H1 (cell line): Measurements from ENCODE around the gene GFY. TPM values are rescaled to one million over a fixed set of nuclear protein-coding genes. Genes with fewer than 3 reads are reported as not detected.

Source experiments
- BACH1 ChIP-seq: IDR thresholded peaks from 2 replicates; pipeline ENCODE4 v1.6.1; 2012; ENCODE audit warnings: low read length, improper control_type of control experiment
- CHD2 ChIP-seq: IDR thresholded peaks from 2 replicates; pipeline ENCODE4 v1.6.1; 2012; ENCODE audit warnings: low read length, improper control_type of control experiment
- CTBP2 ChIP-seq: IDR thresholded peaks from 2 replicates; pipeline ENCODE4 v1.7.0; 2011; ENCODE audit warnings: borderline replicate concordance, mild to moderate bottlenecking, moderate library complexity, mixed read lengths, low read length; ENCODE audit not compliant: insufficient read depth, insufficient read length
- NANOG ChIP-seq: IDR thresholded peaks from 2 replicates; pipeline ENCODE4 v1.6.1; 2011; ENCODE audit warnings: low read length, low read depth, mild to moderate bottlenecking, inconsistent platforms; ENCODE audit not compliant: insufficient read depth, poor library complexity, severe bottlenecking
- SIRT6 ChIP-seq: IDR thresholded peaks from one replicate; pipeline ENCODE4 v1.7.1; 2012; ENCODE audit warnings: low read length, inconsistent platforms
- SIX5 ChIP-seq: IDR thresholded peaks from 2 replicates; pipeline ENCODE4 v1.6.1; 2011; ENCODE audit warnings: mild to moderate bottlenecking, low read depth, low read length
- SP2 ChIP-seq: IDR thresholded peaks from 2 replicates; pipeline ENCODE4 v1.6.1; 2012; ENCODE audit warnings: mild to moderate bottlenecking, low read length, inconsistent platforms
- TBP ChIP-seq: IDR thresholded peaks from 2 replicates; pipeline ENCODE4 v1.6.1; 2011; ENCODE audit warnings: low read depth, low read length, improper control_type of control experiment
- polyA plus RNA-seq, 7 experiments: library from polyadenylated mRNA; depleted of rRNA in 3 of 7; stranded (reverse) in 5 of 7; unstranded in 2 of 7; fragments of >200 nt in 5 of 7; fragments of 200-250 nt in 2 of 7; gene quantifications; 1 replicate in 5 of 7; 2 replicates in 1 of 7; 4 replicates in 1 of 7; pipeline versions ENCODE4 v1.2.1 to v1.2.3, GENCODE V29; 2011 to 2013; ENCODE audit warnings: missing spikeins in 2 of 7, mixed read lengths in 2 of 7
- total RNA-seq: library from RNA; stranded (reverse); fragmentation: NEBNext Ultra II Directional; extraction: Animal tissue kit (Norgen Biotek cat#: 25700); gene quantifications from 2 replicates; pipeline ENCODE4 v1.2.1, GENCODE V29; 2021
- TF ChIP-seq, protein P1 (sequence below), 3 experiments: IDR thresholded peaks; 1 replicate in 2 of 3; 2 replicates in 1 of 3; pipeline versions ENCODE4 v1.5.1 to v1.6.1; 2011; ENCODE audit warnings: low read length in 3 of 3, mild to moderate bottlenecking in 3 of 3, inconsistent platforms in 2 of 3, low read depth in 1 of 3, moderate library complexity in 1 of 3; ENCODE audit not compliant: insufficient read depth in 1 of 3; ENCODE audit errors: control extremely low read depth in 1 of 3
- TF ChIP-seq, protein P2 (sequence below): IDR thresholded peaks from 2 replicates; pipeline ENCODE4 v1.6.1; 2011; ENCODE audit warnings: low read depth, mild to moderate bottlenecking, low read length; ENCODE audit not compliant: insufficient read depth
- TF ChIP-seq, protein P3 (sequence below): IDR thresholded peaks from 2 replicates; pipeline ENCODE4 v1.6.1; 2012; ENCODE audit warnings: inconsistent platforms

GFY gene
- total and polyA plus RNA-seq, 2 of the 8 experiments (the other 6 are each of a cell fraction or from before 2014, with no cell fraction given), result 0.68 to 0.93 TPM

DNA sequence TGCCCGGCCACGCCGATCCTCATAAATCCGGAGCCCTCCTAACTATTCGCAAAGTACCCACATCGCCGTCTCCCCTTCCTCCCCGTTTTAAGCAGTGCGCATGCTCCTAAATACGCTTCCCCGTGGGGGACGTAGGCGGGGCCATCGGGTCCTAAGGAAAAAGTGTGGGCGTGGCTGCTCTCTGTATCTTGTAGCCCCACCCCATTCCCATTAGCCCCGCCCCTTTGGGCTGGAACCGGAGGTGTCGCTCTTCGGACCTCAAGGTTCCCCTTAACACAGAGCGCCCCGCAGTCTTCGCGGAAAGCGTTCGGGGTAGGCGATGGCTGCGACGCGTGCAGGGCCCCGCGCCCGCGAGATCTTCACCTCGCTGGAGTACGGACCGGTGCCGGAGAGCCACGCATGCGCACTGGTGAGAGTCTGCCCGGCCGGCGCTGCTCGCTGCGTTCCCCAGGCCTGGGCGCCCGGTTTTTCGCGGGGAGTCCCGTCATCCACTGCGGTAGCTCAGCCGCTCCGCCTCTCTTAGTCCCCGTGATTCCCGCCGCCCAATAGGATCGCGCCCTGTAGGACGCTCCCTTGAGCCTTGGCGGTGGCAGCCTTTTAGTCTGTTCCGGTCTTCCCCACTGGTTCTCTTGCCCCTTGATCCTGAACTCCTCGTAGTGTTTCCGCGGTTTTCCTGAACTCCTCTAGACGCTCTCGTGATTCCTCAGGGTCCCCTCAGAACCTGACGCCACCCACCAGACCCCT lies 28.0 kb downstream of the GFY start, which contains the start of gene ALDH16A1 (continued):
- TF ChIP-seq, protein P1, sequence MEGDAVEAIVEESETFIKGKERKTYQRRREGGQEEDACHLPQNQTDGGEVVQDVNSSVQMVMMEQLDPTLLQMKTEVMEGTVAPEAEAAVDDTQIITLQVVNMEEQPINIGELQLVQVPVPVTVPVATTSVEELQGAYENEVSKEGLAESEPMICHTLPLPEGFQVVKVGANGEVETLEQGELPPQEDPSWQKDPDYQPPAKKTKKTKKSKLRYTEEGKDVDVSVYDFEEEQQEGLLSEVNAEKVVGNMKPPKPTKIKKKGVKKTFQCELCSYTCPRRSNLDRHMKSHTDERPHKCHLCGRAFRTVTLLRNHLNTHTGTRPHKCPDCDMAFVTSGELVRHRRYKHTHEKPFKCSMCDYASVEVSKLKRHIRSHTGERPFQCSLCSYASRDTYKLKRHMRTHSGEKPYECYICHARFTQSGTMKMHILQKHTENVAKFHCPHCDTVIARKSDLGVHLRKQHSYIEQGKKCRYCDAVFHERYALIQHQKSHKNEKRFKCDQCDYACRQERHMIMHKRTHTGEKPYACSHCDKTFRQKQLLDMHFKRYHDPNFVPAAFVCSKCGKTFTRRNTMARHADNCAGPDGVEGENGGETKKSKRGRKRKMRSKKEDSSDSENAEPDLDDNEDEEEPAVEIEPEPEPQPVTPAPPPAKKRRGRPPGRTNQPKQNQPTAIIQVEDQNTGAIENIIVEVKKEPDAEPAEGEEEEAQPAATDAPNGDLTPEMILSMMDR (IDR thresholded peaks at IDR 0.05; ENCODE audit: control extremely low read depth in 1 of 3, insufficient read depth in 1 of 3, low read depth in 1 of 3, low read length in 3 of 3), result no peak
- TF ChIP-seq SIX5, result no peak
- TF ChIP-seq BACH1, result no peak
- TF ChIP-seq TBP, result peak; percentile 96
- no peak for TF ChIP-seq NANOG
- TF ChIP-seq, protein P2, sequence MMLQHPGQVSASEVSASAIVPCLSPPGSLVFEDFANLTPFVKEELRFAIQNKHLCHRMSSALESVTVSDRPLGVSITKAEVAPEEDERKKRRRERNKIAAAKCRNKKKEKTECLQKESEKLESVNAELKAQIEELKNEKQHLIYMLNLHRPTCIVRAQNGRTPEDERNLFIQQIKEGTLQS, result no peak
- no peak for TF ChIP-seq CTBP2
- TF ChIP-seq SP2, result no peak
- TF ChIP-seq, protein P3, sequence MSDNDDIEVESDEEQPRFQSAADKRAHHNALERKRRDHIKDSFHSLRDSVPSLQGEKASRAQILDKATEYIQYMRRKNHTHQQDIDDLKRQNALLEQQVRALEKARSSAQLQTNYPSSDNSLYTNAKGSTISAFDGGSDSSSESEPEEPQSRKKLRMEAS, result peak; percentile 64; the same call in 1 of the 2 replicates
- peak; percentile 83 for TF ChIP-seq CHD2
- no peak for TF ChIP-seq SIRT6
- TF ChIP-seq, all 59 proteins: peak for 17
